IMR-90 (cell line): ENCODE data around the gene PPP1R9B. TPM values are rescaled to one million over a fixed set of nuclear protein-coding genes. Genes with fewer than 3 reads are reported as not detected.

Source experiments
- ATAC-seq: fragments of 200-7000 bp; cut with Tn5 transposase; 2 replicates; pipeline ENCODE4 v1.9.1; 2020; ENCODE audit warnings: low read depth, mild to moderate bottlenecking, moderate library complexity
- BruUV-seq: library from RNA; stranded (reverse); fragments of 400-500 nt; replicated peaks from 2 replicates; lab custom pipeline; 2021; lab: Mats Ljungman, UMichigan
- CTCF ChIA-PET: fragments of 300-600 bp; formaldehyde crosslinking; extraction: SDS; loops from one replicate; lab custom pipeline; 2021; ENCODE audit warnings: antibody characterized with exemption; lab: Yijun Ruan, JAX
- POLR2A ChIA-PET: fragments of 300-600 bp; sonication (Branson Sonifier 250); formaldehyde crosslinking; loops from one replicate; lab custom pipeline; 2022; ENCODE audit warnings: antibody characterized with exemption; ENCODE audit not compliant: unreplicated experiment; lab: Charles Lee
- DNase-seq: peaks from one replicate; pipeline ENCODE4 v3.0.0; 2013
- H2AFZ ChIP-seq: replicated peaks from 2 replicates; pipeline ENCODE3; 2013; ENCODE audit warnings: low read length, mild to moderate bottlenecking; ENCODE audit not compliant: poor library complexity
- H2AK5ac ChIP-seq: 2 replicates; pipeline ENCODE4 v1.6.1; 2013; ENCODE audit warnings: low read depth, low read length, inconsistent platforms
- H2AK9ac ChIP-seq: replicated peaks from 2 replicates; pipeline ENCODE3; 2013; ENCODE audit warnings: mild to moderate bottlenecking, low read depth, low read length, moderate library complexity; ENCODE audit not compliant: poor library complexity
- H2BK120ac ChIP-seq: 2 replicates; pipeline ENCODE4 v1.6.1; 2013; ENCODE audit warnings: low read depth, low read length, inconsistent platforms
- H2BK15ac ChIP-seq: 3 replicates; pipeline ENCODE4 v1.6.1; 2013; ENCODE audit warnings: low read depth, low read length, inconsistent platforms
- H2BK20ac ChIP-seq: 2 replicates; pipeline ENCODE4 v1.6.1; 2013; ENCODE audit warnings: low read depth, mild to moderate bottlenecking, inconsistent platforms, low read length, moderate library complexity
- H2BK5ac ChIP-seq: 2 replicates; pipeline ENCODE4 v1.6.1; 2013; ENCODE audit warnings: mild to moderate bottlenecking, low read depth, low read length, inconsistent platforms; ENCODE audit not compliant: poor library complexity, severe bottlenecking
- H3K14ac ChIP-seq: replicated peaks from 2 replicates; pipeline ENCODE4 v1.6.1; 2013; ENCODE audit warnings: low read depth, low read length, inconsistent platforms
- H3K18ac ChIP-seq: 2 replicates; pipeline ENCODE4 v1.6.1; 2013; ENCODE audit warnings: low read depth, low read length, control low read depth
- H3K23ac ChIP-seq: 2 replicates; pipeline ENCODE4 v1.6.1; 2013; ENCODE audit warnings: low read depth, low read length, inconsistent platforms
- H3K27ac ChIP-seq: 2 replicates; pipeline ENCODE4 v1.5.1; 2013; ENCODE audit warnings: mild to moderate bottlenecking, control low read depth, low read length; ENCODE audit not compliant: insufficient read depth
- H3K27me3 ChIP-seq: 2 replicates; pipeline ENCODE4 v1.6.1; 2013; ENCODE audit warnings: low read length; ENCODE audit not compliant: control insufficient read depth, insufficient read depth
- H3K36me3 ChIP-seq: 2 replicates; pipeline ENCODE4 v1.6.1; 2013; ENCODE audit warnings: low read length, mixed read lengths; ENCODE audit not compliant: control insufficient read depth, insufficient read depth
- H3K4ac ChIP-seq: 2 replicates; pipeline ENCODE4 v1.6.1; 2013; ENCODE audit warnings: low read depth, low read length, inconsistent platforms
- H3K4me1 ChIP-seq: 2 replicates; pipeline ENCODE4 v1.6.1; 2013; ENCODE audit warnings: low read length, mixed read lengths; ENCODE audit not compliant: control insufficient read depth, insufficient read depth
- H3K4me2 ChIP-seq: 2 replicates; pipeline ENCODE4 v1.6.1; 2013; ENCODE audit warnings: low read depth, mild to moderate bottlenecking, control low read depth, low read length, moderate library complexity
- H3K4me3 ChIP-seq: 2 replicates; pipeline ENCODE4 v1.5.1; 2013; ENCODE audit warnings: low read depth, mild to moderate bottlenecking, control low read depth, low read length, moderate library complexity; ENCODE audit not compliant: insufficient read depth
- H3K56ac ChIP-seq: 2 replicates; pipeline ENCODE4 v1.6.1; 2013; ENCODE audit warnings: low read length, inconsistent platforms; ENCODE audit not compliant: insufficient read depth; ENCODE audit errors: extremely low read depth
- H3K79me1 ChIP-seq, 2 experiments: 2 replicates each; pipeline ENCODE4 v1.6.1; 2013; ENCODE audit warnings: low read length in 2 of 2, inconsistent platforms in 1 of 2, low read depth in 1 of 2
- H3K9ac ChIP-seq: 2 replicates; pipeline ENCODE4 v1.6.1; 2013; ENCODE audit warnings: low read depth, low read length, control low read depth
- H3K9me1 ChIP-seq: 2 replicates; pipeline ENCODE4 v1.6.1; 2013; ENCODE audit warnings: low read length, inconsistent platforms; ENCODE audit not compliant: insufficient read depth
- H3K9me3 ChIP-seq: 2 replicates; pipeline ENCODE4 v1.6.1; 2013; ENCODE audit warnings: low read length; ENCODE audit not compliant: control insufficient read depth, insufficient read depth
- H4K20me1 ChIP-seq: 2 replicates; pipeline ENCODE4 v1.6.1; 2013; ENCODE audit warnings: low read length, inconsistent platforms; ENCODE audit not compliant: insufficient read depth
- H4K5ac ChIP-seq: 2 replicates; pipeline ENCODE4 v1.6.1; 2013; ENCODE audit warnings: mild to moderate bottlenecking, low read depth, low read length, control low read depth
- H4K8ac ChIP-seq, 2 experiments: 2 replicates each; pipeline ENCODE4 v1.6.1; 2013; ENCODE audit warnings: low read depth in 2 of 2, low read length in 2 of 2, control low read depth in 1 of 2, inconsistent platforms in 1 of 2
- H4K91ac ChIP-seq: 2 replicates; pipeline ENCODE4 v1.6.1; 2013; ENCODE audit warnings: low read depth, low read length, inconsistent platforms; ENCODE audit not compliant: insufficient read depth
- BHLHE40 ChIP-seq: fragments of 150-350 bp; IDR thresholded peaks from 2 replicates; pipeline ENCODE4 v1.6.1; 2016; ENCODE audit warnings: mild to moderate bottlenecking, low read depth, low read length
- MAFK ChIP-seq: IDR thresholded peaks from 2 replicates; pipeline ENCODE4 v1.6.1; 2012; ENCODE audit warnings: low read depth, low read length, improper control_type of control experiment
- MAZ ChIP-seq: IDR thresholded peaks from 2 replicates; pipeline ENCODE4 v1.6.1; 2012; ENCODE audit warnings: low read depth, mild to moderate bottlenecking, low read length, improper control_type of control experiment, moderate library complexity, borderline replicate concordance
- MXI1 ChIP-seq: IDR thresholded peaks from 2 replicates; pipeline ENCODE4 v1.6.1; 2012; ENCODE audit warnings: low read depth, mild to moderate bottlenecking, low read length, moderate library complexity, borderline replicate concordance
- POLR2A ChIP-seq: IDR thresholded peaks from 2 replicates; pipeline ENCODE4 v1.6.1; 2012; ENCODE audit warnings: mild to moderate bottlenecking, low read depth, low read length
- WGBS, 2 experiments: methylation state at CpG; one replicate each; pipeline versions ENCODE4 v1.1.5 to v1.1.7; 2013; ENCODE audit warnings: missing lambda C conversion rate in 2 of 2; ENCODE audit not compliant: insufficient read length in 1 of 2; ENCODE audit errors: extremely low coverage in 2 of 2; 5-methylcytosine and 5-hydroxymethylcytosine counted together
- dilution Hi-C: fragments of 300-500 bp; cut with HindIII; formaldehyde crosslinking; loops from one replicate; pipeline ENCODE4 v1.14.3; 2018; ENCODE audit warnings: low sequenced_read_pairs; ENCODE audit not compliant: unreplicated experiment
- in situ Hi-C: fragments of 300-500 bp; cut with MboI; formaldehyde crosslinking; loops from 3 replicates; pipeline ENCODE4 v1.14.3; 2019; ENCODE audit warnings: low sequenced_read_pairs, inconsistent platforms, mixed read lengths
- intact Hi-C: fragments of 100-400 bp; cut with micrococcal nuclease; formaldehyde crosslinking; loops from 2 replicates; pipeline ENCODE4 v1.10.0; 2022
- polyA plus RNA-seq, 3 experiments: library from polyadenylated mRNA; depleted of rRNA; stranded (reverse); fragments of >200 nt; gene quantifications; 2 replicates each; pipeline ENCODE4 v1.2.3, GENCODE V29; 2012; ENCODE audit warnings: low replicate concordance in 1 of 3
- total RNA-seq: library from RNA; depleted of rRNA; stranded (reverse); fragments of >200 nt; gene quantifications from 2 replicates; pipeline ENCODE4 v1.2.3, GENCODE V29; 2012
- TF ChIP-seq, protein P1 (sequence below): fragments of 150-350 bp; IDR thresholded peaks from 2 replicates; pipeline ENCODE4 v1.6.1; 2017; ENCODE audit warnings: mild to moderate bottlenecking, antibody characterized with exemption, low read length, low read depth

The PPP1R9B gene
- total and polyA plus RNA-seq, 2 of the 4 experiments (the other 2 are of a cell fraction) = 23.0 to 28.0 TPM

DNA sequence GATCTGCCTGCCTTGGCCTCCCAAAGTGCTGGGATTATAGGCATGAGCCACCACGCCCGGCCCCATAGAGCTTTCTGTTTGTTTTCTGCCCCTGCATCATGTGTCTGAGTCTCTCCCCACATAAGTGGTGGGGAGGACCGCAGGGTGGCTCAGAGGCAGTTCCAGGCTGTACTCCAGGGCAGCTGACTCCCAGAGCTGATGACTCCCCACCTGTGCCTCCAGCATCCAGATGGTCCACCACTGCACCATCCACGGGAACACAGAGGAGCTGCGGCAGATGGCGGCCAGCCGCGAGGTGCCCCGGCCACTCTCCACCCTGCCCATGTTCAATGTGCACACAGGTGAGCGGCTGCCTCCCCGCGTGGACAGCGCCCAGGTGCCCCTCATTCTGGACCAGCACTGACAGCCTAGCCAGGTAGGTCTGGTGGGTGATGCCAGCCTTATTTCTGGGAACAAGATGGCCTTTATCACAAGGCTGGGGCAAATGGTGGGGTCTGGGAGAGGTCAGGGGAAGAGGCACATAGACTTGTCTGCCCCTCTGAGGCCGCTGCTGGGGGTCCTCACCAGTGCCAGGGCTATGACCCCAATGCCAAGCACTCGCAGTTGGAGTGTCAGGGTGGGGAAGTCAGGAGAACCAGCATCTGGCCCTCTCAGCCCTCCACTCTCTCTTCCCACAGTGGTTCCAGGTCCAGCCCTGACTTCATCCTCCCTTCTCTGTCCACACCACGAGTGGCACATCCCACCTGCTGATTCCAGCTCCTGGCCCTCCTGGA is 24.7 kb upstream of the PPP1R9B start:
- H2BK15ac ChIP-seq = peak overlapping the region; percentile 62; the same call in 1 of the 3 replicates
- peak overlapping the region; percentile 80 for H3K4ac ChIP-seq
- no peak overlapping the region for H3K4me2 ChIP-seq
- no peak overlapping the region for H3K23ac ChIP-seq
- no peak overlapping the region for H3K9ac ChIP-seq
- no peak overlapping the region for H3K4me3 ChIP-seq
- H3K4me1 ChIP-seq = peaks cover 34% of the 10 kb centered on the region
- H3K79me1 ChIP-seq = peaks cover 17 to 38% of the 10 kb centered on the region in 2 experiments; a peak in 3 of 4 replicates
- peak overlapping the region; percentile 18 for H2AFZ ChIP-seq
- no peak overlapping the region for H3K18ac ChIP-seq
- ChIA-PET CTCF (interaction anchor here (1.7 kb wide), 1 partner anchor 14 kb away, joined by 6 read pairs; no protein-coding TSS in a partner anchor), POLR2A (interaction anchor here (1.6 kb wide), 1 partner anchor 34 kb away, joined by 6 read pairs; no protein-coding TSS in a partner anchor)
- peaks cover 11% of the 10 kb centered on the region for H3K36me3 ChIP-seq
- no peak overlapping the region for H3K56ac ChIP-seq
- H4K20me1 ChIP-seq = peaks cover 14% of the 10 kb centered on the region
- BruUV-seq = no TSS peak
- H4K5ac ChIP-seq = no peak overlapping the region; the same call in 1 of the 2 replicates
- H2AK9ac ChIP-seq = peak overlapping the region; percentile 66
- intact Hi-C loops = no loop called here
- H2BK20ac ChIP-seq = peak overlapping the region; percentile 57; the same call in 1 of the 2 replicates
- H3K9me3 ChIP-seq = no peaks in the 10 kb centered on the region
- peak; percentile 56 for DNase-seq
- in situ Hi-C loops = loop anchor here (10.0 kb wide), 1 partner anchor 110 kb away; no protein-coding TSS in a partner anchor
- peak overlapping the region; percentile 41 for H2AK5ac ChIP-seq
- H4K91ac ChIP-seq = peak overlapping the region; percentile 14; the same call in 1 of the 2 replicates
- no peaks in the 10 kb centered on the region for H3K27me3 ChIP-seq
- H3K27ac ChIP-seq = peak overlapping the region; percentile 47
- H2BK120ac ChIP-seq = peak overlapping the region; percentile 82; the same call in 1 of the 2 replicates
- no peak overlapping the region for H3K14ac ChIP-seq
- dilution Hi-C loops = no loop called here
- TF ChIP-seq POLR2A (0 out of 2 replicates have a peak, but pooled peaks have one; percentile 4), MAZ (peak; percentile 12; the same call in 1 of the 2 replicates), MAFK (no peak), BHLHE40 (no peak), MXI1 (no peak)
- TF ChIP-seq, protein P1, sequence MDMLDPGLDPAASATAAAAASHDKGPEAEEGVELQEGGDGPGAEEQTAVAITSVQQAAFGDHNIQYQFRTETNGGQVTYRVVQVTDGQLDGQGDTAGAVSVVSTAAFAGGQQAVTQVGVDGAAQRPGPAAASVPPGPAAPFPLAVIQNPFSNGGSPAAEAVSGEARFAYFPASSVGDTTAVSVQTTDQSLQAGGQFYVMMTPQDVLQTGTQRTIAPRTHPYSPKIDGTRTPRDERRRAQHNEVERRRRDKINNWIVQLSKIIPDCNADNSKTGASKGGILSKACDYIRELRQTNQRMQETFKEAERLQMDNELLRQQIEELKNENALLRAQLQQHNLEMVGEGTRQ = no peak
- H4K8ac ChIP-seq = no peak overlapping the region
- 80% methylated on average over 1 of the region's 16 CpGs; no CpG with 5 or more reads in 1 of the 2 experiments for WGBS, 2 experiments
- ATAC-seq = no peak
- peak overlapping the region; percentile 48 for H2BK5ac ChIP-seq
- peaks cover 25% of the 10 kb centered on the region for H3K9me1 ChIP-seq
